HepG2 (cell line): Measurements from ENCODE around the gene RFXANK. TPM values are rescaled to one million over a fixed set of nuclear protein-coding genes. Genes with fewer than 3 reads are reported as not detected.

Source experiments
- ATF7 ChIP-seq, 2 experiments: fragments of 450-650 bp in 1 of 2; sonication (generic) in 1 of 2; formaldehyde crosslinking in 1 of 2; IDR thresholded peaks; 2 replicates each; pipeline versions ENCODE4 v1.4.0 to v1.6.1; 2016 to 2020; ENCODE audit warnings: antibody characterized with exemption in 1 of 2, mild to moderate bottlenecking in 1 of 2, missing genetic modification reagents in 1 of 2
- CSRNP2 ChIP-seq: sonication (generic); formaldehyde crosslinking; conservative IDR thresholded peaks from 2 replicates; pipeline ENCODE4 v1.8.0; 2022; ENCODE audit warnings: low read depth, missing genetic modification reagents
- FOSL2 ChIP-seq: sonication (generic); formaldehyde crosslinking; IDR thresholded peaks from 2 replicates; pipeline ENCODE4 v1.4.0; 2020; ENCODE audit warnings: missing genetic modification reagents
- JDP2 ChIP-seq: sonication (generic); formaldehyde crosslinking; IDR thresholded peaks from 2 replicates; pipeline ENCODE4 v1.8.1; 2022; ENCODE audit warnings: missing genetic modification reagents, borderline replicate concordance
- U2AF1 ChIP-seq: fragments of 200-400 bp; formaldehyde crosslinking; optimal IDR thresholded peaks from 2 replicates; pipeline ENCODE3; 2017; ENCODE audit warnings: mild to moderate bottlenecking, low read depth, low read length
- ZNF75D ChIP-seq: sonication (generic); formaldehyde crosslinking; IDR thresholded peaks from 2 replicates; pipeline ENCODE4 v1.8.1; 2023; ENCODE audit warnings: missing genetic modification reagents, mild to moderate bottlenecking, borderline replicate concordance
- ZNF792 ChIP-seq: IDR thresholded peaks from 2 replicates; pipeline ENCODE4 v1.6.1; 2016
- polyA plus RNA-seq, 8 experiments: library from polyadenylated mRNA; depleted of rRNA in 3 of 8; stranded (reverse) in 7 of 8; unstranded in 1 of 8; fragments of >200 nt; fragmentation: Illumina TruSeq in 4 of 8; extraction: Trizol in 4 of 8; gene quantifications; 2 replicates each; pipeline versions ENCODE4 v1.2.1 to v1.2.3, GENCODE V29; 2011 to 2016; ENCODE audit warnings: low read depth in 4 of 8, missing spikeins in 1 of 8, mixed read lengths in 1 of 8; ENCODE audit not compliant: insufficient read depth in 1 of 8
- total RNA-seq, 5 experiments: library from RNA; depleted of rRNA; stranded (reverse); fragments of >200 nt; fragmentation: Illumina TruSeq; extraction: Trizol; gene quantifications; 2 replicates each; pipeline ENCODE4 v1.2.3, GENCODE V29; 2016; ENCODE audit warnings: low read depth in 1 of 5
- TF ChIP-seq, protein P1 (sequence below), 2 experiments: fragments of 450-650 bp in 1 of 2; sonication (generic) in 1 of 2; formaldehyde crosslinking; IDR thresholded peaks; 2 replicates each; pipeline versions ENCODE4 v1.5.0 to v1.8.0; 2020 to 2022; ENCODE audit warnings: mild to moderate bottlenecking in 1 of 2, missing genetic modification reagents in 1 of 2
- TF ChIP-seq, protein P2 (sequence below): sonication (generic); formaldehyde crosslinking; IDR thresholded peaks from 2 replicates; pipeline ENCODE4 v1.5.0; 2020; ENCODE audit warnings: mild to moderate bottlenecking, missing genetic modification reagents, borderline replicate concordance
- TF ChIP-seq, protein P3 (sequence below): sonication (generic); formaldehyde crosslinking; IDR thresholded peaks from 2 replicates; pipeline ENCODE4 v1.4.0; 2020; ENCODE audit warnings: mild to moderate bottlenecking, missing genetic modification reagents
- TF ChIP-seq, protein P4 (sequence below): sonication (generic); formaldehyde crosslinking; IDR thresholded peaks from 2 replicates; pipeline ENCODE4 v1.5.1; 2020; ENCODE audit warnings: mild to moderate bottlenecking, missing genetic modification reagents, moderate library complexity

The RFXANK gene
- total and polyA plus RNA-seq, 2 of the 13 experiments (the other 11 are each of a cell fraction or from before 2014, with no cell fraction given): 49.9 to 80.7 TPM

DNA sequence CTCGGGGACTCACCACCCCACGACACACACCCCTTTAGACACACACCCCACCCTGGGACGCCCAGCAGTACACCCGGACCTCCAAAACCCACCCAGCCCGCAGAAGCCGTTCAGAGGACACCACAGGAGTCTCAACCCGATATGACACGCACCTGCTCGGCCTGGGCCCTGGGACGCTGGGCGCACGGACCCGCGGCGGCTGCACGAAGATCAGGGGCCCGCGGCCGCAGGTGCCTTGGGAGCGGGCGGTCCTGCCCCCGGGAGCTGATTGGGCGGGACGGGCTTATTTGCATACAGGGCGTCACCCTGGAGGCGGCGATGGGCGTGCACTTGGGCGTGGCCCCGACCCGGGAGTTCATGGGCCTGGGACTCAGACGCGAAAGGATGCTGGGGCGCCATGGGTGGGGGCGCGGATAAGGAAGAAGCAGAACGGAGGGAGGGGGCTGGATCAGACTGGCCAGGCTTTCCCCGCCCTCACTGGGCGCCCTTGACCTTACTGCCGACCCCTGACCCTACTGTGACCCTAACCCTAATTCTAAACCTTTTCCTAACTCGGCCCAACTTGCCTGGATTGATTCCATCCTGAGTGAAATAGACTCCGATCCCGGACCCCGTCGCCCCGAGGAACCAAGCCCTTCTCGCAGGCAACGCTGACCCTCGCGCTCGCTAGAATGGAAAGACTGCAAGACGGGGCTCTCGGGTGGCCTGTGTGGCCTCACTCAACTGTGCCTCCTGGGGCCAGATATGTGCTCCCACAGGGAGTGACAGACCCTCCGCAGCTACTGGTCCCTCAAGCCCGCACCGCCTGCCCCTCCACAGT is 21.8 kb upstream of the RFXANK start, which contains the start of gene MEF2B (continued):
- TF ChIP-seq, protein P1, sequence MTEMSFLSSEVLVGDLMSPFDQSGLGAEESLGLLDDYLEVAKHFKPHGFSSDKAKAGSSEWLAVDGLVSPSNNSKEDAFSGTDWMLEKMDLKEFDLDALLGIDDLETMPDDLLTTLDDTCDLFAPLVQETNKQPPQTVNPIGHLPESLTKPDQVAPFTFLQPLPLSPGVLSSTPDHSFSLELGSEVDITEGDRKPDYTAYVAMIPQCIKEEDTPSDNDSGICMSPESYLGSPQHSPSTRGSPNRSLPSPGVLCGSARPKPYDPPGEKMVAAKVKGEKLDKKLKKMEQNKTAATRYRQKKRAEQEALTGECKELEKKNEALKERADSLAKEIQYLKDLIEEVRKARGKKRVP (CRISPR knock-in tag; IDR thresholded peaks at IDR 0.05): peak in 1 of 2 experiments; percentile 54; a peak in 2 of 4 replicates
- TF ChIP-seq JDP2 (CRISPR knock-in tag) (no peak), ATF7 (IDR thresholded peaks at IDR 0.05) (no peak), ATF7 (CRISPR knock-in tag; IDR thresholded peaks at IDR 0.05) (no peak), ZNF75D (CRISPR knock-in tag) (no peak), U2AF1 (no peak), ZNF792 (CRISPR knock-in tag) (no peak), CSRNP2 (CRISPR knock-in tag) (no peak), FOSL2 (no peak)
- TF ChIP-seq, protein P2, sequence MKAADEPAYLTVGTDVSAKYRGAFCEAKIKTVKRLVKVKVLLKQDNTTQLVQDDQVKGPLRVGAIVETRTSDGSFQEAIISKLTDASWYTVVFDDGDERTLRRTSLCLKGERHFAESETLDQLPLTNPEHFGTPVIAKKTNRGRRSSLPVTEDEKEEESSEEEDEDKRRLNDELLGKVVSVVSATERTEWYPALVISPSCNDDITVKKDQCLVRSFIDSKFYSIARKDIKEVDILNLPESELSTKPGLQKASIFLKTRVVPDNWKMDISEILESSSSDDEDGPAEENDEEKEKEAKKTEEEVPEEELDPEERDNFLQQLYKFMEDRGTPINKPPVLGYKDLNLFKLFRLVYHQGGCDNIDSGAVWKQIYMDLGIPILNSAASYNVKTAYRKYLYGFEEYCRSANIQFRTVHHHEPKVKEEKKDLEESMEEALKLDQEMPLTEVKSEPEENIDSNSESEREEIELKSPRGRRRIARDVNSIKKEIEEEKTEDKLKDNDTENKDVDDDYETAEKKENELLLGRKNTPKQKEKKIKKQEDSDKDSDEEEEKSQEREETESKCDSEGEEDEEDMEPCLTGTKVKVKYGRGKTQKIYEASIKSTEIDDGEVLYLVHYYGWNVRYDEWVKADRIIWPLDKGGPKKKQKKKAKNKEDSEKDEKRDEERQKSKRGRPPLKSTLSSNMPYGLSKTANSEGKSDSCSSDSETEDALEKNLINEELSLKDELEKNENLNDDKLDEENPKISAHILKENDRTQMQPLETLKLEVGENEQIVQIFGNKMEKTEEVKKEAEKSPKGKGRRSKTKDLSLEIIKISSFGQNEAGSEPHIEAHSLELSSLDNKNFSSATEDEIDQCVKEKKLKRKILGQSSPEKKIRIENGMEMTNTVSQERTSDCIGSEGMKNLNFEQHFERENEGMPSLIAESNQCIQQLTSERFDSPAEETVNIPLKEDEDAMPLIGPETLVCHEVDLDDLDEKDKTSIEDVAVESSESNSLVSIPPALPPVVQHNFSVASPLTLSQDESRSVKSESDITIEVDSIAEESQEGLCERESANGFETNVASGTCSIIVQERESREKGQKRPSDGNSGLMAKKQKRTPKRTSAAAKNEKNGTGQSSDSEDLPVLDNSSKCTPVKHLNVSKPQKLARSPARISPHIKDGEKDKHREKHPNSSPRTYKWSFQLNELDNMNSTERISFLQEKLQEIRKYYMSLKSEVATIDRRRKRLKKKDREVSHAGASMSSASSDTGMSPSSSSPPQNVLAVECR: no peak; the same call in 1 of the 2 replicates
- TF ChIP-seq, protein P3, sequence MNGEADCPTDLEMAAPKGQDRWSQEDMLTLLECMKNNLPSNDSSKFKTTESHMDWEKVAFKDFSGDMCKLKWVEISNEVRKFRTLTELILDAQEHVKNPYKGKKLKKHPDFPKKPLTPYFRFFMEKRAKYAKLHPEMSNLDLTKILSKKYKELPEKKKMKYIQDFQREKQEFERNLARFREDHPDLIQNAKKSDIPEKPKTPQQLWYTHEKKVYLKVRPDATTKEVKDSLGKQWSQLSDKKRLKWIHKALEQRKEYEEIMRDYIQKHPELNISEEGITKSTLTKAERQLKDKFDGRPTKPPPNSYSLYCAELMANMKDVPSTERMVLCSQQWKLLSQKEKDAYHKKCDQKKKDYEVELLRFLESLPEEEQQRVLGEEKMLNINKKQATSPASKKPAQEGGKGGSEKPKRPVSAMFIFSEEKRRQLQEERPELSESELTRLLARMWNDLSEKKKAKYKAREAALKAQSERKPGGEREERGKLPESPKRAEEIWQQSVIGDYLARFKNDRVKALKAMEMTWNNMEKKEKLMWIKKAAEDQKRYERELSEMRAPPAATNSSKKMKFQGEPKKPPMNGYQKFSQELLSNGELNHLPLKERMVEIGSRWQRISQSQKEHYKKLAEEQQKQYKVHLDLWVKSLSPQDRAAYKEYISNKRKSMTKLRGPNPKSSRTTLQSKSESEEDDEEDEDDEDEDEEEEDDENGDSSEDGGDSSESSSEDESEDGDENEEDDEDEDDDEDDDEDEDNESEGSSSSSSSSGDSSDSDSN: peak; percentile 71
- TF ChIP-seq, protein P4, sequence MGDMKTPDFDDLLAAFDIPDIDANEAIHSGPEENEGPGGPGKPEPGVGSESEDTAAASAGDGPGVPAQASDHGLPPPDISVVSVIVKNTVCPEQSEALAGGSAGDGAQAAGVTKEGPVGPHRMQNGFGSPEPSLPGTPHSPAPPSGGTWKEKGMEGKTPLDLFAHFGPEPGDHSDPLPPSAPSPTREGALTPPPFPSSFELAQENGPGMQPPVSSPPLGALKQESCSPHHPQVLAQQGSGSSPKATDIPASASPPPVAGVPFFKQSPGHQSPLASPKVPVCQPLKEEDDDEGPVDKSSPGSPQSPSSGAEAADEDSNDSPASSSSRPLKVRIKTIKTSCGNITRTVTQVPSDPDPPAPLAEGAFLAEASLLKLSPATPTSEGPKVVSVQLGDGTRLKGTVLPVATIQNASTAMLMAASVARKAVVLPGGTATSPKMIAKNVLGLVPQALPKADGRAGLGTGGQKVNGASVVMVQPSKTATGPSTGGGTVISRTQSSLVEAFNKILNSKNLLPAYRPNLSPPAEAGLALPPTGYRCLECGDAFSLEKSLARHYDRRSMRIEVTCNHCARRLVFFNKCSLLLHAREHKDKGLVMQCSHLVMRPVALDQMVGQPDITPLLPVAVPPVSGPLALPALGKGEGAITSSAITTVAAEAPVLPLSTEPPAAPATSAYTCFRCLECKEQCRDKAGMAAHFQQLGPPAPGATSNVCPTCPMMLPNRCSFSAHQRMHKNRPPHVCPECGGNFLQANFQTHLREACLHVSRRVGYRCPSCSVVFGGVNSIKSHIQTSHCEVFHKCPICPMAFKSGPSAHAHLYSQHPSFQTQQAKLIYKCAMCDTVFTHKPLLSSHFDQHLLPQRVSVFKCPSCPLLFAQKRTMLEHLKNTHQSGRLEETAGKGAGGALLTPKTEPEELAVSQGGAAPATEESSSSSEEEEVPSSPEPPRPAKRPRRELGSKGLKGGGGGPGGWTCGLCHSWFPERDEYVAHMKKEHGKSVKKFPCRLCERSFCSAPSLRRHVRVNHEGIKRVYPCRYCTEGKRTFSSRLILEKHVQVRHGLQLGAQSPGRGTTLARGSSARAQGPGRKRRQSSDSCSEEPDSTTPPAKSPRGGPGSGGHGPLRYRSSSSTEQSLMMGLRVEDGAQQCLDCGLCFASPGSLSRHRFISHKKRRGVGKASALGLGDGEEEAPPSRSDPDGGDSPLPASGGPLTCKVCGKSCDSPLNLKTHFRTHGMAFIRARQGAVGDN (CRISPR knock-in tag): peak; percentile 86
